Activated T-helper 1 cell treated with anti-CD3 and anti-CD28 coated beads, Interleukin-2, amount 50 U/mL, for 16 hours (primary cell): ENCODE results near the gene CDKN2B-AS1.

Experiments used
- DNase-seq, 2 donors: peaks; one replicate each; pipeline ENCODE4 v3.0.0-alpha.2; 2020; ENCODE audit warnings: low read depth in 1 of 2, low spot score in 1 of 2

Gene CDKN2B-AS1

DNA sequence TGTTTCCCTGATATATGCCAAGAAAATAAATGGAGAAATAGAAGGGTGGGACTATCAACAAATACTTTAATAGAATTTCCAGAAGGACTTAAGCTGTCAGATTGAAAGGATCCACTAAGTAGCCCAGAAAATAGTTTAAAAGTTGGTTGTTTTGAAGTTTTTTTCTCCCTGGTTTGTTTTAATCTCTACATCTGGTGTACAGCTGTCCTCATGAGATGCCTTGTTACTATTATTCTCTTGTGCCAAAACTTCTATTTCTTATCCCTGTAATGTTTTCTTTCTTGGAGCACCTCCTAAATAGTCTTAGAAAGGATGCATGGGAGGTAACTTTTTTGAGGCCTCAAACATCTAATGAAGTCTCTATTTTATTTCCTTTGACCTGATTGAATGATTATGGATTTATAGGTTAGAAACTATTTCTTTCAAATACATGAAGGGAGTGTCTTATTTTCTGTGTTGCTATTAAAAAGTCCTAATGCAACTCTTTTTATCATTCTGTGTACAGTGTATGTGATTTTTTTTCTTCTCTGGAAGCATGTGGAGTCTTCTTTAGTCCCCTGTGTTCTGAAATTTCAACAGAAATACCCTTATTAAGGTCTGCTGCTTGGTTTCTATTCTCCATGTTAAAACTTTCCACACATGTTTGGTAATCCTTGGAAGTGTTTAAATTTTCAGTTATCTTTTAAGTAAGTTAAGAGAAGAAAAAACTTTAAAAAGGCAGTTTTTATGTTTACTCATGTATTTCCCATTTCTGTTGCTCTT is 154.5 kb downstream of the CDKN2B-AS1 start:
- no peak for DNase-seq

DNA sequence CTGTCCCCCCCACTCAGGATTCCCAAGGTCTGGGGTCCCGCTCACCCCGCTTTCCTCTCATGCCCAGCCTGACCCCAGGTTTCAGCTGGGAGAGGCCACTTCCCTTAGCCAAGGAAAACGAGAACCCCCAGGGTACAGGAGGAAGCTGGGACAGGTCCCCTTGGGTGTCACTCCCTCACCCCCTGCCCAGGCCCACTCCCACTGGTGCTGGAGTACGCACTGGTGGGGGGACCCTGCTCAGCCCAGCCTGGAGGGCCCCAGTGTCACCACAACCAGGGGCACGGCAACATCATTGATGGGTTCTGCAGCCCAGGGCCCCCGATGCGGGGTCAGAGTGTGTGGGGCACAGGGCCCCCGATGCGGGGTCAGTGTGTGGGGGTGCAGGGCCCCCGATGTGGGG is 159.5 kb downstream of the CDKN2B-AS1 start:
- no peak for DNase-seq

- DNase-seq = no peak
These were observed 162.0 kb downstream of the CDKN2B-AS1 start for GRCh38 chr9:22156586-22156985.

DNA sequence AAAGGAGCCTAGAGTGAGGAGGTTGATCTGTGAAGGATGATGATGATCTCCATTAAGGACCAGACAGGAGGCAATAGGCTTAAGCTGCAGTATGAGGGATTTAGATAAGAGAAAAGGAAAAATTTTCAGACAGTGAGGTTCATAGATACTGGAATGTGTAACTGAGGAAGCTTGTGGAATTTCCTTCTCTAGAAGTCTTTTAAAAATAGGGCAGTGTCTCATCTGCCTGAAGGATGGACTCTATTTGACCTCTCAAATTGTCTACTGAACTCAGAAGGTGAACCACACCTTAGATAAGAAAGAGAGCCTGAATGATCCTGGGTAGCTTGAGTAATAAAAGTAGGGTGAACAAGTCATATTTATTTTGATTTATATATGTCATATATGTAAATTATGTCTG is 162.7 kb downstream of the CDKN2B-AS1 start:
- DNase-seq = no peak

DNA sequence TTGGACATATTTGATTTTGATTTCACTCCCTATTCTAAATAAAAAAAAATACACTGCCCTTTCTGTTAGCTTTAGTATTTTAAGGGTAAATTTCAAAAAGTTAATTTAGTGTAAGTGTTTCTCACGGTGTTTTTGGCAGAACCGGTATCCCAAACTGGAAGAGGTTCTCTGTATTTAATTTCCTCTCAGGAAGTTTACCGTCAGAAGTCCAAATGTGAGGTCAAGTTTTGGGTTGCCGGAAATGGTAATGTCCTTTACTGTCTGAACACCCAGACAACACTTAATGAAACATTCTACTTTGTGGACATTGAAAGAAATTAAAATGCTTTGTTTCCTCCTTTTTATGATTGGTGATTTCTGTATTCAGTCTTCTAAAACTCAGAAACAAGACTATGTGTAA is 163.2 kb downstream of the CDKN2B-AS1 start:
- DNase-seq = no peak

- DNase-seq = no peak
These were observed 163.7 kb downstream of the CDKN2B-AS1 start for GRCh38 chr9:22158271-22158670.

- no peak for DNase-seq
These were observed 164.3 kb downstream of the CDKN2B-AS1 start for GRCh38 chr9:22158927-22159346.

GRCh38 chr9:22159586-22159985 is 165.0 kb downstream of the CDKN2B-AS1 start:
- no peak for DNase-seq

GRCh38 chr9:22160221-22160620 is 165.6 kb downstream of the CDKN2B-AS1 start:
- no peak for DNase-seq

DNA sequence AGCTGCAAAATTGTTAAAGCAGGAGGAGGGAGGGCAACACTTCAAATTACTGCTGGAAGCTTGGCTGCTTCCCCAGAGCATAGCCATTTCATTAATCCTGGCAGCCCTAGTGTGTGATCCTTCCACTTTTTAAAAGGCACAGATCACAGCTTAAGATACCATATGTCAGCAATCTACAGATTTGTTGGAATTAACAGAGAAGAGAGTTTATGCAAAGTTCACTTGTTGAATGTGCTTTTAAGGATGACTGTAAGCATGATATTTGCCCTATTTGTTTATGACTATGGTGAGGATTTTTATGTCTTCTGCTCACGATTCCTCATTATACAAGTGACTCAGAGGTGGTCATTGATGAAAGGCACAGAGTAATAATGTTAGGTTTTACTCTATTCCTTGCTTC is 170.6 kb downstream of the CDKN2B-AS1 start:
- DNase-seq = no peak

- no peak for DNase-seq
These were observed 174.7 kb downstream of the CDKN2B-AS1 start for GRCh38 chr9:22169243-22169642.

DNA sequence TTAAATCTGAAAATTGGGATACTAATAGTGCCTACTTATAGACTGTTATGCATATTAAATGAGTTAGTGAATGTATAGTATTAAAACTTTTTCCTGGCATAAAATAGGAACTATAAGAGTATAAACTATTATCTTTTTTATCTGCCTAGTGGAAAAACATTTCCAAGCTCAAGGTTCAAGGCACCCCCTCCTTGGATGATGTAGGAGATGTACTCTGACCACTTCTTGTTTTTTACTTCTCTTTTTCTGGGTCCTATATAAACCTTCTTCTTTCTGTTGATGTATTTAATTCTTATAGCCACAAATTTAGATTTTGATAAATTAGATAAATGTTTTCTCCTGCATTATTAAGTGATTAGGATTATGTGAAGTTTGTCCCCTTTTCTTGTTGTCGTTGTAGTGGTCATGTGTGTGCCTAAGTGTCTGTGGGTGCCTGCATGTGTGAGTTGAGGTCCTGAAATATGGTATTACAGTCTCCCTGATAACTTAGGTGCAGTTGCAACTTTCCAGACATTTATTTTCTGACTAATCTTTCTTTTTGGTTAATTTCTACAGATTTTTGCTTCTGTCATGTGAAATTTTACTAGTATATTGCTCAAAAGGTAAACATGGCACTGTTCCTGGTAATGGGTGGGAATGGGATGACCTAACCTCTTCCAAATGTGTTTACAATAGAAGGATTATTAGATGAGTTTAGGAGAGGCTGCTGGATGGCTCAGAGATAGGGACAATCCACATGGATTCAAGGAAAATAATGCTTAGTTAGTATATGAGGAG is 175.3 kb downstream of the CDKN2B-AS1 start:
- DNase-seq = no peak
